Measurements from ENCODE around the gene CARMIL1. TPM values are rescaled to one million over a fixed set of nuclear protein-coding genes. Genes with fewer than 3 reads are reported as not detected.

The CARMIL1 gene
- 9.3 and 12.5 TPM in 2 replicates for total RNA-seq

GRCh38 chr6:25278914-25279747 is at the start of gene CARMIL1:
CARMIL1 (plus strand) TSS chr6:25279374; CDS start chr6:25279796, 422 bp downstream.

GRCh38 chr6:25652007-25652515 is 372.9 kb downstream of the CARMIL1 start, which contains the start of gene SCGN:
SCGN (plus strand) TSS chr6:25652215; CDS start chr6:25652404, 189 bp downstream.

Small RNAs within 50 kb of the gene (small RNA-seq; reads per million reads assigned to genes)
- gene RF00019 (not detected), gene RNU6-987P (not detected)

Measured in thoracic aorta endothelial cell (primary cell).